DOHH2 (cell line): ENCODE results near the gene ZNF442.

Experiments
- H3F3A ChIP-seq: fragments of 200-600 bp; sonication (generic), shearing (Covaris generic); 2 replicates; pipeline ENCODE4 v1.6.0; 2016; ENCODE audit warnings: antibody characterized with exemption, mild to moderate bottlenecking; ENCODE audit not compliant: control insufficient read depth, insufficient read depth
- H3K27ac ChIP-seq: fragments of 200-600 bp; sonication (generic); 2 replicates; pipeline ENCODE4 v1.5.1; 2014; ENCODE audit warnings: low read depth, mild to moderate bottlenecking, low read length, moderate library complexity
- H3K27me3 ChIP-seq: fragments of 200-600 bp; sonication (generic); 2 replicates; pipeline ENCODE4 v1.6.1; 2014; ENCODE audit warnings: mild to moderate bottlenecking, low read length, mixed read lengths; ENCODE audit not compliant: control insufficient read depth
- H3K36me3 ChIP-seq: fragments of 200-600 bp; sonication (generic); 2 replicates; pipeline ENCODE4 v1.6.1; 2014; ENCODE audit warnings: mild to moderate bottlenecking, low read length, moderate library complexity, mixed read lengths; ENCODE audit not compliant: control insufficient read depth
- H3K4me1 ChIP-seq: fragments of 200-600 bp; sonication (generic); 2 replicates; pipeline ENCODE4 v1.6.1; 2014; ENCODE audit warnings: mild to moderate bottlenecking, low read length, mixed read lengths; ENCODE audit not compliant: control insufficient read depth
- H3K4me2 ChIP-seq: fragments of 200-600 bp; sonication (generic); 2 replicates; pipeline ENCODE4 v1.6.0; 2014; ENCODE audit warnings: mild to moderate bottlenecking, low read length, moderate library complexity
- H3K4me3 ChIP-seq: fragments of 200-600 bp; sonication (generic); 2 replicates; pipeline ENCODE4 v1.5.1; 2014; ENCODE audit warnings: mild to moderate bottlenecking, low read length, mixed read lengths
- H3K79me2 ChIP-seq: fragments of 200-600 bp; sonication (generic); 2 replicates; pipeline ENCODE4 v1.6.1; 2014; ENCODE audit warnings: mild to moderate bottlenecking, low read length, mixed read lengths; ENCODE audit not compliant: control insufficient read depth
- H3K9me2 ChIP-seq: fragments of 200-600 bp; sonication (generic); replicated peaks from 2 replicates; pipeline ENCODE4 v1.6.1; 2014; ENCODE audit warnings: mild to moderate bottlenecking, low read length, mixed read lengths; ENCODE audit not compliant: control insufficient read depth
- H3K9me3 ChIP-seq: fragments of 200-600 bp; sonication (generic); 2 replicates; pipeline ENCODE4 v1.6.1; 2014; ENCODE audit warnings: antibody characterized with exemption, low read length, mixed read lengths; ENCODE audit not compliant: control insufficient read depth, insufficient read depth
- H4K20me1 ChIP-seq: fragments of 200-600 bp; sonication (generic); 2 replicates; pipeline ENCODE4 v1.6.0; 2014; ENCODE audit warnings: low read depth, mild to moderate bottlenecking, antibody characterized with exemption, low read length, moderate library complexity; ENCODE audit not compliant: control insufficient read depth, insufficient read depth
- CTCF ChIP-seq: fragments of 200-600 bp; sonication (generic); IDR thresholded peaks from one replicate; pipeline ENCODE4 v1.5.1; 2014; ENCODE audit warnings: antibody characterized with exemption, mild to moderate bottlenecking, low read depth, low read length; ENCODE audit not compliant: poor library complexity, severe bottlenecking
- EZH2phosphoT487 ChIP-seq: fragments of 200-600 bp; sonication (generic); IDR thresholded peaks from 2 replicates; pipeline ENCODE4 v1.6.1; 2017; ENCODE audit warnings: borderline replicate concordance, mild to moderate bottlenecking, antibody characterized with exemption, low read length, moderate library complexity, mixed read lengths

The ZNF442 gene

GRCh38 chr19:12333162-12334159 lies 32.0 kb downstream of the ZNF442 start, which contains the start of gene ZNF563:
Gene ZNF563, minus strand, starts transcription at chr19:12333633. Its CDS starts 151 bp downstream, at chr19:12333482.
- peak within 1 kb of the TSS; percentile 73 for H3K4me2 ChIP-seq
- H3K9me2 ChIP-seq = no peaks in the 10 kb centered on the region
- H3K27ac ChIP-seq = peak within 1 kb of the TSS; percentile 39
- no peaks in the 10 kb centered on the region for H3F3A ChIP-seq
- H3K4me3 ChIP-seq = peak within 1 kb of the TSS; percentile 78
- H3K9me3 ChIP-seq = no peaks in the 10 kb centered on the region
- H3K36me3 ChIP-seq = no peaks in the 10 kb centered on the region
- no peaks in the 10 kb centered on the region for H3K79me2 ChIP-seq
- TF ChIP-seq EZH2phosphoT487 (no peak), CTCF (no peak)
- no peaks in the 10 kb centered on the region for H3K27me3 ChIP-seq
- H4K20me1 ChIP-seq = no peaks in the 10 kb centered on the region
- H3K4me1 ChIP-seq = peaks cover 27% of the 10 kb centered on the region

- no peaks in the 10 kb centered on the region for H3K9me2 ChIP-seq
- peaks cover 27% of the 10 kb centered on the region for H3K4me1 ChIP-seq
- H3K79me2 ChIP-seq = no peaks in the 10 kb centered on the region
- TF ChIP-seq EZH2phosphoT487 (no peak), CTCF (no peak)
- no peaks in the 10 kb centered on the region for H4K20me1 ChIP-seq
- H3K4me3 ChIP-seq = peak overlapping the region; percentile 78
- H3K4me2 ChIP-seq = peak overlapping the region; percentile 73
- no peaks in the 10 kb centered on the region for H3K36me3 ChIP-seq
- H3K27ac ChIP-seq = no peak overlapping the region
- H3F3A ChIP-seq = no peaks in the 10 kb centered on the region
- no peaks in the 10 kb centered on the region for H3K27me3 ChIP-seq
- H3K9me3 ChIP-seq = no peaks in the 10 kb centered on the region
These were observed 34.1 kb downstream of the ZNF442 start for GRCh38 chr19:12331211-12331941.

- Histone ChIP-seq H3K27ac (no peak overlapping the region), H3K27me3 (no peaks in the 10 kb centered on the region), H4K20me1 (no peaks in the 10 kb centered on the region)
These were observed 35.1 kb downstream of the ZNF442 start for GRCh38 chr19:12330340-12330739.

More at GRCh38 chr19:12330340-12330739, 35.1 kb downstream of the ZNF442 start:
- H3K36me3 ChIP-seq = no peaks in the 10 kb centered on the region
- no peaks in the 10 kb centered on the region for H3K9me3 ChIP-seq
- H3K4me3 ChIP-seq = no peak overlapping the region
- no peaks in the 10 kb centered on the region for H3K79me2 ChIP-seq
- peaks cover 27% of the 10 kb centered on the region for H3K4me1 ChIP-seq
- no peaks in the 10 kb centered on the region for H3K9me2 ChIP-seq
- TF ChIP-seq CTCF (no peak), EZH2phosphoT487 (no peak)
- H3F3A ChIP-seq = no peaks in the 10 kb centered on the region
- H3K4me2 ChIP-seq = no peak overlapping the region
